ENCODE data around the gene TMEM95.

The TMEM95 gene

DNA sequence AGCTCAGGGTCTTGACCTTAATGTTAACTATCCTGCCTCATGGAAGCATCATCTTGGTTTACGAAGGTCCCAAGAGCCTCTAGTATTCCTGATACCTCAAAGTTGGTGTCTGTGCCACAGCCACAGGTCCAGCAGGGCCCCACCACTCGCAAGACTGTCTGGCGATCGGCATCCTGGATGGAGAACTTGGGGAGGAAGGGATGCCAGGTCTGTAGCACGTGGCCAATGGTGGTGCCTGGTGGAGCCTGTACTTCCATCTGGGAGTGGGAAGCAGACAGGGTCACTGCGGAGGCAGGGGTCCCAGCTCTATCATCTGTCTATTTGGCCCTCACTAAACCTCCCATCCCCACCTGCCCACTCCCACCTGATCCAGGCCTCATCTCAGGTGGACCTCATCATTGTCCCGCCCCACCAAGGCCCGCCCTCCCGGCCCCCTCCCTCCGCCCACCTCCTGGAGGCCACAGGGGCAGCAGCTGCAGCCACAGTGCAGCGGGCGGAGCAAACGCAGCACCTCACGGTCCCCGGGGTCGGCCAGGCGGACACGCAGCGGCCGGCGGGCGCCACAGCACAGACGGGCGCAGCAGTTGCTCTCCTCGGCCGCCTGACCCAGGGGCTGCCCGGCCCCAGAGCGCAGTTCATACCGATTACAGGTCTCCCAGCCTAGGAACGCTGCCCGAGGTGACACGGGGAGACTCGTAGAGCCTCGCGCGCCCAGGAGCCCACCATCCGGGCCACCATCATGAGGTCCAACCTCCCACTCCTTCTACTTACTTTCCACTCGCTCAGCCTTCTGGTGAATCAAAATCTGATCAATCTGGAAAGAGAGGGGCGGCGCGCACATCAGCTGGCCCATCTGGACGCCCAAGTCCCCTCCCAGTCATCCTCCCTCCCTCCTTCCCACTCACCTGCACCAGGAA lies 38.0 kb downstream of the TMEM95 start:
- no peak for DNase-seq
- intact Hi-C loops (cut with DNase I): loop anchor here (5.0 kb wide), 1 partner anchor 41 kb away; the partner anchor contains the start of gene KCTD11

DNA sequence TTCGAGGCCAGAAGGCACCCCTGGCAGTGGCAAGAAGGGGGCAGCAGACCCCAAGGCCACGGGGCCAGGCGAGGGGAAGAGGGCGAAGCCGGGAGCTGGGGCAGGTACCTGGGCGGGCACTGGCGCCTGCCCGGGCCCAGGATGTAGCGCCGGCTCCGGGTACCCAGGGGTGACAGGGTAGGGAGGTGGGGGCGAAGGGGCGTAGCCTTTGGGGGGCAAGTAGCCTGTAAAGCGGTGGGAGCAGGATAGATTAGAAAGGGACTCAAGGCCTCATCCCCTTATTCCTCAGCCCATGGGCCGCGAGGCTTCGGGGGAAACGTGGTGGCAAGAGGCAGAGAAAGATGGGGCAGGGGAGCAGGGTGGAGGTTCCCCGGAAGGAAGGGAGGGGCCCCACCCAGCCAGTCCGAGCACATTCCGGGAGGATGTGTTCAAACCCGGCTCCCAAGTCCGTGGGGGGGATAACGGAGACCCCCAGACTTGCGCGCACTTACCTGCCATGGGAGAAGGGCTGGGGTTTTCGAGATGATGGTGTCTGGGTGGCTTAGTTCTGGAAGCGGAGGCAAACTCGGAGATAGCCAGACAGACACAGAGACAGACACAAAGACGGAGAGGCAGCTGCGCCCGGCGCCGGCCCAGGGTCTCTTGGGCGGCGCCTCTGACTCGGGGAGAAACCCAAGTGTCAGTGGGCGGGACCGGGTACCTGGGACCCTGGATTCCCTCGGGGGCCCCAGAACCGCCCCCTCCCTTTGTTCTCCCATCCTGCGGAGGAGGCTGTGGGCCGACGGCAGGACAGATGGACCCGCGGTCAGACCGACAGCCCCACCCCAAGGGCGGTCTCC lies 38.9 kb downstream of the TMEM95 start:
- intact Hi-C loops (cut with DNase I): loop anchor here (5.0 kb wide), 1 partner anchor 42 kb away; the partner anchor contains the start of gene KCTD11
- no peak for DNase-seq

DNA sequence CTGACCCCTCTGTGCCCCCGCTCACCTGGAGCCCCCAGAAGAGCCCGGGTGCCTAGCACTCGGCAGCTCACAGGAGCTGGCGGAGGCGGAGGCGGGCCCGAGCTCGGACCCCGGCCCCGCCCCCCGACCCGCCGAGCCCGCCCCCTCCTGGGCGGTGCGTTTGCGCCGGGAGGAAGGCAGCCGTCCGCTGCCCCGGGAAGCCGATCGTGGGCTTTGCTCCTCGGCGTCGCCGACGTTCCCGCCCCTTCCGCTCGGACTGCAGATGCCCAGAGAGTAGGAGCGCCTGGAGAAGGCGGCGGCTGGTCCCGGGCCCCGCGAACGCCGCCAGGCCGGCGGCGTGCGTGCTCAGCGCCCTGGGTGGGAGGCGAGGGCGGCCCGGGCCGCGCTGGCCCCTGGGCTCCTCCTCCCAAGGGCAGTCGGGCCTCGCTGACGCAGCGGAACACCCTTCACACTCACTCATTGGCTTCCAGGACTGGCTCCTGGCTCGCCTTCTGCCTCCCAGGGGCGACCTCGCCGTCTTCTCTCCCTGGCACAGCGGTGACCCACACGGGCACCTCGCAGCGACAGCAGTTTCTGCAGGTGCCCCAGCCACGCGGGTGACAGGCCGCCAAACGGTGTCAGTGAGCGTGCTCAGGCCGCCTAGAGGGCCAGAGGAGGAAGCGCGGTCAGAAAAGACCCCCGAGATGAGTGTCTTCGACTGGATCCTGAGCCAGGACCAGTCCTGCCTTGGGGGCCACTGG lies 39.7 kb downstream of the TMEM95 start, which contains the start of gene PLSCR3:
TSS of gene PLSCR3 (minus strand) at position 74 of the 740 bp plus-strand sequence. CDS start 415 bp downstream, outside the sequence.
- peak; percentile 51 to 91 (median 84) for DNase-seq
- intact Hi-C loops (cut with DNase I): loop anchor here (5.0 kb wide), 1 partner anchor 42 kb away; the partner anchor contains the start of gene KCTD11

DNA sequence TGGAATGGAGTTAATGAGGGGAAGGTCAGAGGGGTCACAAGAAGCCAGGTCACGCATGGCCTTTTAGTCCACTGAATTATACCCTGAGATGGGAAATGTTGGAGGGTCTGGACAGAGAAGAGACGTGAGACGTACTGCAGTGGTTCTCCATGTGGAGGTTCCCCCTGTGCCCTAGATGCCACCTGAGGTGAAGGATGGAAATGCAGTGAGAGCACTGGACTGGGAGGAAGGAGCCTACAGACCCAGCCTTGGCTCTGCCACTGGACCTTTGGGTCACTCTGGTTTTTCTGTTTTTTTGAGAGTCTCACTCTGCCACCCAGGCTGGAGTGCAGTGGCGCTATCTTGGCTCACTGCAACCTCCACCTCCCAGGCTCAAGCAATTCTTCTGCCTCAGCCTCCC lies 41.2 kb downstream of the TMEM95 start:
- DNase-seq: no peak
- intact Hi-C loops (cut with DNase I): no loop called here

DNA sequence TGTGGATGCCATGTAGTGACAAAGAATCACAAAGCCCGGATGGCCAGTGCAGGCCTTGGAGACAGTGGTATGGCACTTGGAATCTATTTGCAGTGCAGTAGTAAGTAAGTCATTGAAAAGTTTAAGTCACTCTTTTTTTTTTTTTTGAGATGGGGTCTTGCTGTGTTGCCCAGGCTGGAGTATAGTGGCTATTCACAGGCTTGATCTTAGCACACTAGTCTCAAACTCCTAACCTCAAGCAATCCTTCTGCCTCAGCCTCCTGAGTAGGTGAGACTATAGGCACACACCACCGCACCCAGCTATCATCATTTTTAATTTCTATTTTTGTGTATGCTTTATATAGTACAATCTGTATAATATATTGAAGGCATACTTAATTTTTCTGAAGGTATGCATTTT lies 43.7 kb downstream of the TMEM95 start:
- intact Hi-C loops (cut with DNase I): no loop called here
- no peak for DNase-seq

DNA sequence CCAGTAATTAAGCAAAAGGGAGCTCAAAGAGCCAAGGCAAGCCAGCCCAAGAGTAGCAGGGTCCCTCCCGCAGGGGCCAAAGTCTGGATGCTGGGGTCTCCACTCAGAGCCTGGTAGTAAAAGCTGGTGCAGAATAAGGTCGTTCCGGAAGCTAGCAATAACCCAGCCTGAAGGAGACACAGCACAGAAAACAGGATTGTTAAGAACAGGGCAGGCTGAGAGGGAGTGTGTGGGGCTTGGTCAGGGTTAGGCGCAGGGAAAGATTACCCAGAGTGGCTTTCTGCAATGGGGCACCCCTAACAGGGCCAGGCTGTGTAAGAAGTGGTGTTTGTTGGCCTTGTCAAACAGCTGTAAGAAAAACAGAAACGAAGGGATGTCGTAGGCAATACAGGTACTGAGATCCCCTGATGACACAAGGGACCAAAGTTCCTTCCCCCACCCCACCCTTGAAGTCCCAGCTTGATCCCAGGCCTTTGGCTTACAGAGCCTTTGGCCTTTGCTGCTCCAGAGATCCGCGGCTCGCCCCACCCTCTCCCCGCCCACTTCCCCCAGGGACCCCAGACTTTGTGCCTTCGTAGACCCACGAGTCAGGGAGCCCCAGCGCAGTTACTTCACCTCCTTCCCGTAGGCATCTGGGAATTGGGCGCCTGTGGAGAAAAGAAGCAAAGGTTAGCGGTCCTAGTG lies 48.2 kb downstream of the TMEM95 start:
- intact Hi-C loops (cut with DNase I): no loop called here
- DNase-seq: peak in 3 of 42 donors; percentile 11 to 38 (median 31)

DNA sequence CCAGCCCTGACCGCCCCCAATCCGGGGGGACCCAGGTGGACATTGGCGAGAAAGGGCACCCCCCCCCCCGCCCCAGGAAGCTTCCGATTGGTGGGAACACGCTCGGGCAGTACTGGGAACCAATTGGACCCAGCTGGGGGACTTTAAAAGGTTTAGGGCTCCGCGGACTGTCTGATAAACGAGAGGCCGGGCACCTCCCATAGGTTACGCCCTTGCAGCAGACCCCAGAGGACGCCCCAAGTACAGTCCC lies 48.7 kb downstream of the TMEM95 start:
- intact Hi-C loops (cut with DNase I): no loop called here
- DNase-seq: no peak

DNA sequence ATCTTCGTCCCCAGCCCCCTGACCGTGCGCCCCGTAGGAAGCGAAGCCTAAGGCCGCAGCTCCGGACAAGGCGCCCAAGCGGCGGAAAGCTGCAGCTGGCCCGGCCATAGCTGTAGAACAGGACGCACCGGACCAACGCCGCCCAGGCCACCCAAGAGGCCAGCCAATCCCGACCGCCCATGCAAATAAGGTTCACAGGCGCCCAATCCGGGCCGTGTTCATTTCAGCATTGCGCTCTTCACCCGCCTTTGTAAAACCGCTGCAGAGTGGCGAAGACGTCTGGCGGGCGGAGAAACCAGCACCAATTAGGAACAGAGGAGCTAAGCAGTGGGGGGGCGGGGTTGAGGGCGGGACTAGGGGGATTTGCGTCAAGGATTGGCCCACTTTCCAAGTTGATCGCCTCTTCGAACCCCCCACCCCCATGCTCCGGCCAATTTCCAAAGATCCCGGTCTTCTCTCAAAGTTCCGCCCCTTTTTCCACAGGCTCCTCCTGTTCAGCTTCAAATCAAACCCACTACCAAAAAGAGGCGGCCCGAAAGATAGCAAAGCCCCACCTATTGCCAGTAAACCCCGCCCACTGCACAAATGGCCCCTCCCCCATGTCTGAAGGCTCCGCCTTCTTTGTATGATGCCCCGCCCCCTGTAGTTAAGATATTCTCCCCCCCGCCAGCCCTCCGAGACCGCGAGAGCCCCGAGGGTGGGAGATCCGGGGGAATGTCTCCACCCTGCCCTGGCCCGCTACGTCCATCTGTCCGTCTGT lies 49.2 kb downstream of the TMEM95 start, which contains the start of gene TMEM256:
TSS of gene TMEM256 (minus strand) at position 121 of the 760 bp plus-strand sequence. CDS start at position 108, 13 bp downstream.
- intact Hi-C loops (cut with DNase I): no loop called here
- peak; percentile 97 to 100 (median 99) for DNase-seq

DNA sequence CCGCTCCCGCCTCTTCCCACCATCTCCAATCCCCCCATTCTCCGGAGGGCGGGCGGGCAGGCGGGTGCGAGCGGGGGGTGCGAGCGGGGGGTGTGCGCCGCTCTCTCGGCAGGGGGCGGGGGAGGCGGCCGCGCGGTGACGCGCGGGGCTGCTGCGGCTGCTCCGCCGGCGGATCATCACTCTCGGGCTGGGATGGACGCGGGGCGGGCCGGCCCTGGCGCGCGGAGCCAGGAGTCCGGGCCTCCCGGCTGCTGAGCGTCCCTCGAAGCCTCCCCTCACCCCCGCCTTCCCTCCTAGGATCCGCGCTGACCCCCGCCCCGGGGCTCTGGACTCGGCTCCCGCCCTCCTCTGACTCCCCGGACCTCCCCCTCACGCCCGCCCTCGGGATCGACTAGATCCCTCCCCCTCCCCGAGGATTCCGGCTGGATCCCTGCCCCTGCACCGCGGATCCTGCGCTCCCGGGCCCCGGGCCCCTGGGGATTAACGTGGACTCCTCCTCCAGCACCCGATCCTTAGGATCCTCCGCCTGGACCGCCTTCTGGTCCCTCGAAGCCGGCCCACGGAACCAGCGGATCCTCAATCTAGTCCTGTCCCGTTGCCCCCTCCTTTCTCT lies 49.9 kb downstream of the TMEM95 start:
- intact Hi-C loops (cut with DNase I): no loop called here
- peak in 13 of 42 donors; percentile 44 to 90 (median 84) for DNase-seq

DNA sequence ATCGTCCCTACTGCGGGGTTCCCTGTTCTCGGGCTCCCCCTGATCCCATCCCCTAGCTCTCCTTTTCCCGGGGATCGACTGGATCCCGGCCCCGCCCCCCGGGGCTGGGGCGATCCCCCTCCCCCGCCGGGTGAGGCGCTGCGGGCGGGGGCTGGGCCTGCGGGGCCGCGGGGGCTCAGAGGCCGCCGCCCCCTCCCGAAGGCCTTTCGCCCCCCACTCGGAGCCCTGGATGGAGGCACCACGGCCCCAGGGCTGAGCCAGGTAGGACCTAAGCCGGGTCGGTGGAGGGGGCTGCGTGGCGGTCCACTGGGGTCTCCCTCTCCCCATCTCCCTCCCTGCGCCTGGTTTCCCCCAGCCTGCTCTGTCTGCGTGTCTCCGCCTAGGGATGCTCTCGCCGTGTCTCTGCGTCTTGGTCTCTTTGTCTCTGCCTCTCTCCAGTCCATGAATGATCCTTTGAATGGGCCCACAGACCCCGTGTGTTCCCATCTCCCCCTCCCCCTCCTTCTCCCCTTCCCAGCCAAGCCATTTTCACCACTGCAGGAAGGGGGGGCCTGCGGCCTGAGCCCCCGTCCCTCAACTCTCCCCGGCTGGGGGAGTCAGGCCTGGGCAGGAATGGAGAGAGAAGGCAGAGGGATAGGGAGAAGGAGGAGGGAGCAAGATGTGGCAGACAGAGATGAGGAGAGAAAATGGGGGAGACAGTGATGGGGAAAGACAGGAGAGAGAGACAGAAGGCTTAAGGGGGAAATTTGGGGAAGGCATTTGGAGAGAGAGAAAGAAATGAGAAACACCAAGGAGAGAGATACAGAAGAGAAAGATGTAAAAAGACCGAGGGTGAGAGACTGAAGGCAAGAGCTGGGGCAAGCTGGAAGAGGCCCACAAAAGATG lies 50.6 kb downstream of the TMEM95 start:
- intact Hi-C loops (cut with DNase I): no loop called here
- DNase-seq: peak in 29 of 42 donors; percentile 9 to 61 (median 38)

DNA sequence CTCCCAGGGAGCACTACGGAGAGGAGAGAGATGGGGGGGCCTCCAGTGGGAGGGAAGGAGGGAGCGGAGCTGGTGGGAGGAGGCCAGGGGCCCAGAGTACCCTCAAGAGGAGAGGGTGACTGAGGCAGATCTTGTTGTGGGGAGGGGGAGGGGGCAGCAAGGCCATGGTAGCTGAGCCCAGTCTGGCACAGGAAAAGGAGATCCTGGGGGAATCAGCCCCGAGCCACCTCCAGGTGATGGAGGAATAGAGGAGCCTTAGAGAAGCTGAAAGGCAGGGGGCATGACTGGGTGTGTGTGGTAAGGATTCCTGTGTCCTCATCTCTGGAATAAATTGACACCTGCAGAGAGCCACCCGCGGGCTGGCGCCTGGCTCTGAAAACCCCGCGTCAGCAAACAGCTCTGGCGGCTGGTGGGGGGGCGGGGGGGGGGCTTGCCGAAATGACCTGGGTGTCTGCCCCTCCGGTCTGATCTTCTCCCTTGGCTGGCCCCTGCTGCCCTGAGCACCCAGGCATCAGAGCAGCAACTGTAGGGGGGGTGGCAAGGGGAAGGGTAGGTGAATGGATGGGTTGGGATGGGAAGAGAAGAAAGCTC lies 51.4 kb downstream of the TMEM95 start:
- intact Hi-C loops (cut with DNase I): no loop called here
- DNase-seq: peak in 8 of 42 donors; percentile 8 to 54 (median 33)

Data from head of caudate nucleus (tissue), 42 donors.